D721Med (cell line): ENCODE results near the gene DIDO1.

Experiments used
- DNase-seq: peaks from one replicate; pipeline ENCODE4 v3.0.0; 2011; ENCODE audit warnings: low spot score; ENCODE audit not compliant: insufficient read length
- FAIRE-seq: peaks from 2 replicates; lab custom pipeline; 2011; peaks lifted over from hg19 to GRCh38; lab: Jason Lieb, UNC
- CTCF ChIP-seq: IDR thresholded peaks from 2 replicates; pipeline ENCODE4 v1.5.1; 2012; ENCODE audit warnings: mild to moderate bottlenecking, control low read depth; ENCODE audit not compliant: insufficient read depth; ENCODE audit errors: missing control alignments

DIDO1 gene

DNA sequence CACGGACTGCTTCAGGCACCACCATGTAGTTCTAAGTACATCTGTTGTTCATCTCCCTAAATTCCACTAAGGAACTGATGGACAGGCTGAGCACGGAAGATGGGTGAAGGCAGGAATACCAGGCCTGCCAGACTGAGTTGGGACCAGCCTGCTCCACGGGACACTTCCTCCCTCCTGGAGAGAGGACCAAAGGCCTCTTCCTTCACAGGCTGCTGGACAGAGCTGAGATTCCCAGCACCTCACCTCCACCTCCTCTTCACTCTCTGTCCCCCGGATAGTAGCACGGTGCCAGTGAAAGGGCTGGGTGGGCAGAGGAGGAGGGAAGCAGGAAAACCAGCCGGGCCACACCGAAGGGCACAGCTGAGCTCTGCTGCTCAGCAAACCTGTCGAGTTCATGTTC lies 41.7 kb downstream of the DIDO1 start:
- no peak for FAIRE-seq

DNA sequence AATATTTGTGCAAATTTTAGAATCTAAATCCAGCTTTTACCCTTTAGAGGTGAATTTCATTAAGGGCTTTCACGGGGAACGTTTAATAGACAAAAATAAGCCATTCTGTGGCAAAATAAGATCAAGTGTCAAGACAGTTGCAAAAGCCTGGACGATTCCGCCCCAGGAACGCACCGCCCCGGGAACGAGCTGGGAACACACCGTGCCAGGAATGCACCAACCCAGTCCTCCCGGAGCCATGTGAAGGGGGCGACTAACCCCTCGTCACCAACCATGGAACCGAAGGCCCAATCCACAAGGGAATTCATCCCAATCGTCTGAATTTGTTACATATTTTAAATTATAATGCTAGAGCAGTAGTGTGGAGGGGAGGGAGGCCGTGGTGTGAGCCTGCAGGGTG lies 43.9 kb downstream of the DIDO1 start:
- no peak for TF ChIP-seq CTCF
- DNase-seq (no peak), FAIRE-seq (no peak)

More for the DNA sequence above, 41.7 kb downstream of the DIDO1 start:
- DNase-seq, result no peak
- no peak for TF ChIP-seq CTCF

DNA sequence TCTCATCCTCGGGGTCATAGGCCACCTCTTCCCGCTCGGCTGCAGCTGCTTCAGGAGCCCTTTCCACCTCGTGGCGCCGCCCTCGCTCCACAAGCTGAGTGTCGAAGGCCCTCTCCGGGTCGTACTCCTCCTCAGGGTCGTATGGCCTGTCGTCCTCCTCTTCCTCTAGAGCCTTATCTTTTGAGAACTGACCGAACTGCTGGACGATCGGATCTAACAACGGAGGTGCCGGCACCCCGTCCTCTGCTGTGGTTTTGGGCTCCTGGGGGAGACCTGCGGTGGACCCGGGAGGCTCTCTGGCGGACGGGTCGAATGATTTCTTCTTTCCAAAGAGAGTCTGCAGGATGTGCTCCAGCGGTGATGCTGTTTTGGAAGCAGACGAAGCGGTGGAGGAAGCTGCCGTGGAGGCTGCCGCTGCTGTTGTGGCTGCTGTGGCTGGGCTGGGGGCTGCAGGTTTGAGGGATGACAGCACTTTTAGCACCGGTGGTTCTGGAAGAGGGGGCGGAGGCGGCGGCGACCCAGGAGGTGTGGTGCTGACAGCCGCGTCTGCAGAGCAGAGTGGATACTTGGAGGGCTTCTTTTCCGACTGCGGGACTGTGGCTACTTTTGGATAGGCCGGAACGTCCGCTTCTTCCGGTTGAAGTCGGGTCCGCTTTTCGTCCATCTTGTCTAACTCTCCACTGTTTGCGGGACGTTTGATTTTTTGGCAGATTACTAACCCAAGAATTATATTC lies 44.5 kb downstream of the DIDO1 start:
- TF ChIP-seq CTCF, result no peak
- DNase-seq (no peak), FAIRE-seq (no peak)

DNA sequence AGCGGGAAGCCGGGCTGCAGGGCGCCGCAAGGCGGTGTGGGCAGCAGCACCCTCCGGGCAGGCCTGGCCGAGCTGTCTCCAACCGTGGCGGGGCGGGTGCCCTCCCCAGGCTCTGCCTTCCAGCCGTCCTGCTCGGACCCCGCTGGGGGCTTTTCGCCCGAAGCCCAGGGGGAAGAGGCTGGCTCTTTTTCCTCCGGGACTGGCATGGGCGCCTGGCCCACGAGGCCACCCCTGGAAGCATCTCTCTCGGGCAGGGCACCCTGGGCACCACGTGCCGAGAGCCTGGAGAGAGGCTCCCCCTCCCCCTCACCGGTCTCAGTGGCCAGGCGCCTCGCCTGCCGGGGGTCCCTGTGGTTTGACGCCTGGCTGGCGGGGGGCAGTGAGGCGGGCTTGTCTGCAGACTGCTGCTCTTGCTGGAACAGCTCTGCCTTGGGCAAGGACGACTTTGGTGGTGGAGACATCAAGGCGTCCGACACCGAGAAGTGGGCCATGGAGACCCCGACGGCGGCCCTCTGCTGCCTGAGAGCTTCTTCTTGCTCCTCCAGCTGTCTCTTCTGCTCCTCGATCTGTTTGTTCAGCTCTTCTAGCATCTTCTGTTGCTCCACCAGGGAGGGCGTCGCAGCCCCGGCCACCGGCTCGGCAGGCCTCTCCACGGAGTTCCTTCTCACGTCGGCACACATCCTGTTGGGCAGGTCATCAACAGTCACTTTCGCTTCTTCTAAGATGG lies 45.2 kb downstream of the DIDO1 start:
- FAIRE-seq, result no peak
- no peak for DNase-seq
- TF ChIP-seq CTCF, result no peak

GRCh38 chr20:62880147-62880934 lies 46.0 kb downstream of the DIDO1 start:
- no peak for FAIRE-seq
- no peak for TF ChIP-seq CTCF
- DNase-seq, result no peak

DNA sequence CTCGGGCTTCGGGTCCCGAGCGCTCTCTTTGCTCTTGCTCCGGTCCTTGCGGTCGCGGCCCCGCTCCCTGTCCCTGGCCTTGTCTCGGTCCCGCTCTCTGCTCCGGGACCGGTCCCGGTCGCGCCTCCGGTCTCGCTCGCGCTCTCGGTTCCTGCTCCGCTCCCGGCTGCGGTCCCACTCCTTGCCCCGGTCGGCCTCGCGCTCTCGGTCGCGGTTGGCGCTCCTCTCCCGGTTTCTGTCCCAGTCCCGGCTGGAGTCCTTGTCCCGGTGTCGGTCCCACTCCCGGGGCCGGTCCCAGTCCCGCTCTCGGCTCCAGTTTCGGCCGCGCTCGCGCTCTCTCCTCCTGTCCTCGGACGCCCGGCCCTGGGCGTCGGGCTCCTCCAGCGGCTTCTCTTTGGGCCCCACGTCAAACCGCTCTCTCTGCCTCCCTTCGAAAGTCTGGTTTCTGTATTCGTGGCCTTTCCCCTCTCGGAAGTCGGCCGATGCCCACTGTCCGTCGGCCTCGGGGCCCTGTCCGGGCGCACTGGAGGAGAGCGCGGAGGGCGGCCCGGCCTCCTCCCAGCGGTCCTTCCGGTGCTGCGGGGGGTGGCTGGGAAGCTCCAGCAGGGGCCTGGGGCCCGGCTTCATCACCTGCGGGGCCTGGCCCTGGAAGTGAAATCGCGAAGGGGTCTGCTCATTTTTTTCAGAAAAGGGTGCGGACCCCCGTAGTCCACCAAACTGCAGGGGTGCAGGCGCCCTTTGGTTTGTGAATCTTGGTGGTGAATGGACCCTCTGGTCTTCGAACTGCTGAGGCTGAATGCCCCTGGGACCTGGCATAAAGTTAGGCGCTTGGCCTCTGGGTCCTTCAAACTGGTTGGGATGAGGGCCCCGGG lies 46.8 kb downstream of the DIDO1 start:
- TF ChIP-seq CTCF, result no peak
- DNase-seq, result no peak
- FAIRE-seq, result no peak
